GDM1 (cell line): Measurements from ENCODE around the gene GPR137C.
"Not testable (repeated sequence)": the region's sequence is repeated elsewhere in the genome, so short reads cannot be mapped to it uniquely, and the experiment has no call there.

ENCODE experiments used
- DNase-seq: peaks from one replicate; lab custom pipeline; 2025; lab: John Stamatoyannopoulos, UW

The GPR137C gene

DNA sequence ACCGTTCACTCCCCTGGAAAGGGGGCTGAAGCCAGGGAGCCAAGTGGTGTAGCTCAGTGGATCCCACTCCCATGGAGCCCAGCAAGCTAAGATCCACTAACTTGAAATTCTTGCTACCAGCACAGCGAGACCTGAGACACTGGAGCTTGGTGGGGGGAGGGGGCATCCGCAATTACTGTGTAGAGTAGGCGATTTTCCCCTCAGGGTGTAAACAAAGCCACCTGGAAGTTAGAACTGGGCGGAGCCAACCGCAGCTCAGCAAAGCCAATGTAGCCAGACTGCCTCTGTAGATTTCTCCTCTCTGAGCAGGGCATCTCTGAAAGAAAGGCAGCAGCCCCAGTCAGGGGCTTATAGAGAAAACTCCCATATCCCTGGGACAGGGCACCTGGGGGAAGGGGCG, 15.8 kb downstream of the GPR137C start:
- not testable (repeated sequence) for DNase-seq

- no peak for DNase-seq
Measured at GRCh38 chr14:52575858-52576257, 23.2 kb downstream of the GPR137C start.

DNA sequence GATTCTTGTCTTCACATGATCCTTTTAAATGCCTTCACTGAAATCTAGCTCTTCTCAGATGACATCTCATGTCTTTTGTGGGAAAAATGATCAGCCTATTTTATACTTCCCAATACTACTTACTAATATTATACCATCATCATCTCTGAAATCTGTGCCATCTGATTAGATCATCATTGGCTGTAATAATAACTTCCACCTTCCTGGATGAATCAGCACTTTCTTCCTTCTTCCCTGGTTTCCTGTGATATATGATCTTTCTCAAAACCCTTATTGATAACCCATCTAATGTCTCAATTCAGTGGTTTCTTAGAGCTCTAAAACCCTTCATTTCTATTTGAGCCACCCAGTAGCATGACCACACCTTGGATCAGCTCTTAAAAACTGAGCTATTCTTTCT, 30.9 kb downstream of the GPR137C start:
- DNase-seq = no peak

- DNase-seq = no peak
Measured at GRCh38 chr14:52589646-52590045, 37.0 kb downstream of the GPR137C start.

DNA sequence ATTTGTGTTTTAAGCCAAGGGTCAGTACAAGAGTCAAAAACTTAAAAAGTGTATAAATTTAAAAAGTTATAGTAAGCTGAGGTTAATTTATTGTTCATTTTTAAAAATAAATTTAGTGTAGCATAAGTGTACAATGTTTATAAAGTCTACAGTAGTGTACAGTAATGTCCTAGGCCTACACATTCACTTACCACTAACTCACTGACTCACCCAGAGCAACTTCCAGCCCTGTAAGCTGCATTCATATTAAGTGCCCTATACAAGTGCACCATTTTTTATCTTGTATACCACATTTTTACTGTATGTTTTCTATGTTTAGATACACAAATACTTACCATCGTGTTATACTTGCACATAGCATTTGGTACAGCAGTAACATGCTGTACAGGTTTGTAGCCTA, 37.7 kb downstream of the GPR137C start:
- no peak for DNase-seq

- DNase-seq = no peak
Measured at GRCh38 chr14:52596320-52596719, 43.7 kb downstream of the GPR137C start.

GRCh38 chr14:52596861-52597260, 44.2 kb downstream of the GPR137C start:
- no peak for DNase-seq

DNA sequence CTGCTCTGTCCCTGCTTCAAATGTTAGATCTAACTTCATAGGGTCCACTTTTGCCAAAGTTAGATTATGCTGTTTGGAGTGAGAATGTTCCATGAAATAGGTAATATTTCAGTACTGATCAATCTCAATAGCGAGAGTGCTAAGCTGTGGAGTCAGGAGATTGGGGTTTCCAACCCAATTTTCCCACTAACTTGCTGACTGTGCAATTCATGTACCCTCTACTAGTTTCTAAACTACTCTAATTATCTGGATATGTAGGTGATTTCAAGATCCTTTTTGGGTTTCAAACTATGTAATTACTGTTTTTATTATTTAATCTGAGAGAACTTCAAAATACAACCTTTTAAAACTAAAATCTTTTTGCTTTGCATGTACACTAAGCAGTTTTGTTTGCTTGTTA, 45.9 kb downstream of the GPR137C start:
- DNase-seq = no peak

- no peak for DNase-seq
Measured at GRCh38 chr14:52599974-52600373, 47.3 kb downstream of the GPR137C start.

DNA sequence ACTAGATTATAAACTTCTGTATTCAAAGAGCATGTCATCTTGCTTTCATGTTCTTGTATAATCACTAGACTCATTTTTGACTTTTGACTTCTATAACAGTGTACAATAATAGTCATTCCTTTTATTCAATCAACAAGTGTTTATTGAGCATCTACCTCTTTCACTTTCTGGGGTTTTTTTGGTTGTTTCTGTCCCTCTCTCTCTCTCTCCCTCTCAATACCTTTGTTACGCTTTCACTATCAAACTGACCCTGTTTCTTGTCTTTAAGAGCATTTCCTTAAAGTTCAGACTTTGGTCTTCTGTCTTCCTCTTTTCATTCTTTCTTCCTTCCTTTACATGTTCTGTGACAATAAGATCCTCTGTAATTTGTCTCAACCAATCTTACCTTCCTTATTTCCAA, 49.5 kb downstream of the GPR137C start:
- no peak for DNase-seq

- no peak for DNase-seq
Measured at GRCh38 chr14:52607061-52607460, 54.4 kb downstream of the GPR137C start.

- DNase-seq = no peak
Measured at GRCh38 chr14:52609445-52610044, 56.9 kb downstream of the GPR137C start.

DNA sequence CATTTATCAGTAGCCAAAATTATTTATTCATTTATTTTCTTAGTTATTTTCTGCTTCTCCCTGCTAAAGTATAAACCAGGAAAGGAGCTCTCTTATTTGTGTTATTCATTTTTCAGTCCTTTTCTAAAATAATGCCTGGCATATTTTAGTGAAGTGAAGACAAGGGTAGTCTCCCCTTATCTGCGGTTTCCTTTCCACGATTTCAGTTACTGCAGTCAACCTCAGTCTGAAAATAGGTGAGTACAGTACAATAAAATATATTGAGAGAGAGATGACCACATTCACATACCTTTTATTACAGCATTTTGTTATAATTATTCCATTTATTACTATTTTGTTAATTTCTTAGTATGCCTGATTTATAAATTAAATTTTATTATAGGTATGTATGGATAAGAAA, 57.6 kb downstream of the GPR137C start:
- no peak for DNase-seq

GRCh38 chr14:52618602-52619001, 66.0 kb downstream of the GPR137C start:
- DNase-seq = no peak

DNA sequence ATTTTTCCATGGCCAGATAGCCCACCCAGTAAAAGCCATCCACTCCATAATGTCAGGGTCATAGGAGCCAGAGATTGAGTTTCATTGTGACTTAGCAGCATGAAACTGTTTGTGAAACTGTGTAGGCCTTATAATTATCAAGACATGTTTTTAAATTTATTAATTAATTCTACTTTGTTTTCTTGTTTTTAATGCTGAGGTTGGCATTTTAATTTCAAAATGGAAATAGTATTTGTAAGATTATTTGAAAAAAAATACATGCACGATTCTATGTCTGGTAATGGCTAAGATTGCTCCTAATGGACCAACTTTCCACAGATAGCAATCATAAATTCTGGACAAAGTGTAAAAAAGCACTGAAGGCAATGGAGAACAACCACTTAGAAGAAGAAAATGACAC, 67.1 kb downstream of the GPR137C start:
- DNase-seq = no peak

GRCh38 chr14:52640137-52640536, 87.5 kb downstream of the GPR137C start:
- DNase-seq = no peak

DNA sequence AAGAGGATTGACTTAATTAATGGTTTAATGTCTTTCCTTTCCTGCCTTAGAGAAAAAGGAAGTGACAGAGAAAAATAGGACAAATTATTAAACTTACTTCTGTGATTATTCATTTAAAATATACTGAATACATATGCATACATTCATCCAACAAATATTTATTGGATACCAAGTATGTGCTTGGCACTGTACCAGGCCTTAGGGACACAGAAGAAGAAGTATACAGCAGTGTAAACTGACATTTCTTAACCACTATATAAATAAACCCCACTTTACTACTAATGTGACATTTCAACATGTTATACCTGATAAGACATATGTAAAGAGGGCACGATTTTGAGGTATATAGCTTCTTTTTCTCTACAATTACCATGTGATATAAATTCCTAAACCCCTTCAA, 89.1 kb downstream of the GPR137C start:
- DNase-seq = no peak

DNA sequence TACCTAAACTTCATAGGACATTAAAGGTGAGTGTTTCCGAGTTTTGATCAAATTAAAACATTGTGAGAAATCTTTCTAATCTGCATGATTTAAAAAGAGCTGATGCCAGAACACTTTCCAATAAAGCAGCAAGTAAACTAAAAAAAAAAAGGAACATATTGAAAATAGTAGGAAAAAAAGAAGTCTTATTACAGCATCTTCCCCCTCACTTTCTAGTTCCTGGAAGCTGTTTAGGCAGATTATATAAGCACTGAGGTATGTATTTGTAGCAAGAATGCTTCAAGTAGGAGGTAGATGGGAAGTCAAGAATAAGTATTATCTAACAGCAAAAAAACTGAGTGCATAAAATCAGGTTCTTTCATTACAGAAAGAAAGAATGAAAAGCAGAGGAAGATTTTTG, 96.9 kb downstream of the GPR137C start:
- no peak for DNase-seq

- DNase-seq = no peak
Measured at GRCh38 chr14:52650774-52651173, 98.1 kb downstream of the GPR137C start.

- no peak for DNase-seq
Measured at GRCh38 chr14:52656905-52657304, 104.3 kb downstream of the GPR137C start.

DNA sequence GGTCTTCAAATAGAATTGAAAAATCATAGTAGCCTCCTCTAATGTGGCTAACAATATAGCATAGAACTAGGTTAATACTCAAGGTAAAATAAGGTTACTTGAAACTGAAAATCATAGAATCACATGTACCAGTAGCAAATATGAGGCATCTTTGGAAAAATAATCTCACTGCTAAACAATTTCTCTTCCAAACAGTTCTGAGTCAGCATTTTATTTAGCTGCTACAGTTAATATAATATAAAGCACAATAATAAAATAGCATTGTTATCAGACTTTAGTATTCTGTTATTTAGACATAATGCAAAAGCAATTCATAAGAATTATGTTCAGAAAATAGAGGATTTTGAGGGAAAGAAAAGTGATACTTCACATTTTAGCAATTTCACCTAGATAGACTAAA, 107.7 kb downstream of the GPR137C start:
- DNase-seq = no peak

- DNase-seq = no peak
Measured at GRCh38 chr14:52660832-52661231, 108.2 kb downstream of the GPR137C start.

DNA sequence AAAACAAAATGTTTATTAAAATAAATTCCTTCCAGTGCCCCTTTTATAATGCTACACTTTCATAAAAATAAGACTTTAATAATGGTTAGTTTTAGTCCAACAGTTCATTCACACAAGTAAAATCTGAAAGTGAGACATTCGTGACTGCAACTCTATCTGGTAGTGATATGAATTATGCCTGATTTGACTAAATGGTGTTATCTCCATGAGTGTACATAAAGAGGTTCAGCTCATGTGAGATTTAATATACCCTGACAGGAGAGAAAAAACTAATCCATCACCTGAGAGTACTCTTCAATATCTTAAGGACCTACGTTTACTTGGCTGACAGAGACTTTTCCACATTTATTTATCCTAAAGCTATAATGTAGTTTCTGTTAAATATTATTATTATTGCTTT, 108.7 kb downstream of the GPR137C start:
- no peak for DNase-seq

GRCh38 chr14:52663850-52664249, 111.2 kb downstream of the GPR137C start:
- no peak for DNase-seq

DNA sequence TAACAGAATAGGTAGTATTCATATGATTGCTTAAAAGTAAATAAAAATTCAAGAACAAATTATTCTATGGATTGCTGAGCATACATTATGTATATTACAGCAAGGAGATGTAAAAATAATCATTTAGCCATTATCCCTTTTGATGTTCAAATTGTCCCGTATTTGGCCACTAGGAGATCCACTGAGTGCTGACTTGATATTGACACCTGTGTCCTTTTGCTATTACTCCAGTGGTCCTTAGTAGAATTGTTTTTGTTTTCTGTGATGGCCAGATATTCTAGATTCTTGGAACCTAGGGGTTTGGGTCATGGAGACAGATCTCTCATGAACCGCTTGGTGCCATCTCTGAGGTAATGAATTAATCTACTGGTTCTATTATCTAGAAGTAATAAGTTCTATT, 126.0 kb downstream of the GPR137C start:
- DNase-seq = no peak
